Right lobe of liver (tissue), 4 donors: ENCODE results near the gene BRD3.

Source experiments
- CTCF ChIP-seq, 4 donors: fragments of 200-600 bp in 3 of 4; fragments of 450-650 bp in 1 of 4; IDR thresholded peaks; one replicate each; pipeline versions ENCODE4 v1.5.1 to v1.8.0; 2016 to 2022; ENCODE audit warnings: antibody characterized with exemption in 4 of 4, mild to moderate bottlenecking in 2 of 4
- POLR2A ChIP-seq: fragments of 450-650 bp; IDR thresholded peaks from one replicate; pipeline ENCODE4 v1.6.1; 2017; ENCODE audit warnings: antibody characterized with exemption, mild to moderate bottlenecking
- donor health status: DM: no; HTN: no; CAD: no.
- donor health status: DM: no; HTN: no; CAD: no.
- donor health status: DM: no; HTN: yes; CAD: no.

GRCh38 chr9:134005381-134005780 is 62.4 kb downstream of the BRD3 start:
- TF ChIP-seq CTCF (IDR thresholded peaks at IDR 0.05) (no peak), POLR2A (no peak)
